WTC11 (cell line): ENCODE measurements around the gene ACAD8. TPM values are rescaled to one million over a fixed set of nuclear protein-coding genes. Genes with fewer than 3 reads are reported as not detected.

Experiments
- KAT7 ChIP-seq: sonication (generic); formaldehyde crosslinking; IDR thresholded peaks from 2 replicates; pipeline ENCODE4 v1.8.1; 2023; ENCODE audit warnings: missing genetic modification reagents, mild to moderate bottlenecking, borderline replicate concordance
- NFATC4 ChIP-seq: fragments of 250-450 bp; sonication (Bioruptor Pico); IDR thresholded peaks from 2 replicates; pipeline ENCODE4 v1.9.0; 2021; ENCODE audit warnings: mild to moderate bottlenecking
- NFYB ChIP-seq: sonication (generic); formaldehyde crosslinking; conservative IDR thresholded peaks from 2 replicates; pipeline ENCODE4 v1.8.0; 2022; ENCODE audit warnings: low read depth, missing genetic modification reagents
- SMAD4 ChIP-seq: sonication (generic); formaldehyde crosslinking; IDR thresholded peaks from 2 replicates; pipeline ENCODE4 v1.8.0; 2022; ENCODE audit warnings: mild to moderate bottlenecking, missing genetic modification reagents
- TEAD4 ChIP-seq: sonication (generic); formaldehyde crosslinking; IDR thresholded peaks from 2 replicates; pipeline ENCODE4 v1.8.0; 2022; ENCODE audit warnings: mild to moderate bottlenecking, missing genetic modification reagents
- ZNF219 ChIP-seq: sonication (generic); formaldehyde crosslinking; IDR thresholded peaks from 2 replicates; pipeline ENCODE4 v1.8.0; 2023; ENCODE audit warnings: missing genetic modification reagents, mild to moderate bottlenecking, borderline replicate concordance
- ZNF232 ChIP-seq: sonication (generic); formaldehyde crosslinking; IDR thresholded peaks from 2 replicates; pipeline ENCODE4 v1.8.0; 2022; ENCODE audit warnings: mild to moderate bottlenecking, missing genetic modification reagents
- total RNA-seq: library from RNA; stranded (reverse); gene quantifications from 3 replicates; pipeline ENCODE4 v1.2.3, GENCODE V29; 2021
- TF ChIP-seq, protein P1 (sequence below): sonication (generic); formaldehyde crosslinking; IDR thresholded peaks from 2 replicates; pipeline ENCODE4 v1.8.0; 2022; ENCODE audit warnings: missing genetic modification reagents
- TF ChIP-seq, protein P2 (sequence below): sonication (generic); formaldehyde crosslinking; IDR thresholded peaks from 2 replicates; pipeline ENCODE4 v1.8.0; 2022; ENCODE audit warnings: mild to moderate bottlenecking, missing genetic modification reagents
- TF ChIP-seq, protein P3 (sequence below): sonication (generic); formaldehyde crosslinking; conservative IDR thresholded peaks from 2 replicates; pipeline ENCODE4 v1.8.1; 2023; ENCODE audit warnings: mild to moderate bottlenecking, low read depth, missing genetic modification reagents, moderate library complexity
- TF ChIP-seq, protein P4 (sequence below): sonication (generic); formaldehyde crosslinking; IDR thresholded peaks from 2 replicates; pipeline ENCODE4 v1.8.0; 2023; ENCODE audit warnings: missing genetic modification reagents, mild to moderate bottlenecking, borderline replicate concordance
- TF ChIP-seq, protein P5 (sequence below): sonication (generic); formaldehyde crosslinking; IDR thresholded peaks from 2 replicates; pipeline ENCODE4 v1.8.1; 2022; ENCODE audit warnings: low read depth, missing genetic modification reagents, borderline replicate concordance
- TF ChIP-seq, protein P6 (sequence below): fragments of 250-450 bp; sonication (Bioruptor Pico); IDR thresholded peaks from 2 replicates; pipeline ENCODE4 v1.9.0; 2021; ENCODE audit warnings: mild to moderate bottlenecking, borderline replicate concordance
- TF ChIP-seq, protein P7 (sequence below): sonication (generic); formaldehyde crosslinking; IDR thresholded peaks from 2 replicates; pipeline ENCODE4 v1.8.0; 2022; ENCODE audit warnings: mild to moderate bottlenecking, missing genetic modification reagents

Gene ACAD8
- total RNA-seq, 1 experiment from 2014 or later, result 55.2 TPM

DNA sequence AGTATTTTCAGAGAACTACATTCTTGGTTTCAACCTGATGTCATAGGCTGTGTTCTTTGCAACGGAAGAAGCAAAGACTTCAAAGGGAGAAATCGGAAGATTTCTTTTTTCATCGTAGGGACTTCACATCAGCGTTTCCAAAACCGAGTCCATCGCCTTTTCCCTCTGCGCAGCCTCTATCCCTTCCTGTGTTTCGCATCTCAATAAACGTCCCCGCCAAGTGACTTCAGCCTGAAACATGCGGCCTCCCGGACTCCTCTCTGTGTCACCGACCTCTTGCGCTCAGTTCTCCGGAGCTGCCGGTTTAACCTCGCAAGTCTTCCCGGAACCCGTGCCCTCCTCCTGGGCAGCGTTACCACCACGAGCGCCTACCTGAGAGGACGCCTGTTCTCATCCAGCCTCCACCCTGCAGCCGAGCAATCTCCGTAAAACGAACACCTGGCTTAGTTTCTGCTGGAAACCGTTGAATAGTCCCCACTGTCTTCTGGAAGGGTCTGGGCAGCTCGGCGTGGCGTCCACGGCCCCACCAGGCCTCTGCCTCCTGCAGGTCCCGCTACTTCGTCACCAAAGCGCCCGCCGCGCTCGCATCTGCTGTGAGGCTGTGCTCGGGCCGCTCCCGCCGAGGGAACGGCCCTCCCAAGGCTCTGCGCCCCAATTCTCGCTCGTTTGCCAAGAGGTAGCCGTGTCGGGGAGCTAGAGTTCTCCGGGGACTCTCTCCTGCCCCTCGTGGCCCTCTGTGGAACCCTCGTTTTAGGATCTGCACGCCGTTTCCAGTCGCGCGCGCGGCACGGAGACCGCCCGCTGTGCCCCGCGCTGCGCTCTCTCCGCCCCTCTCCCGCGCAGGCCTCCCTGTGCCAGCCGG, 22.4 kb downstream of the ACAD8 start, which contains the start of gene GLB1L3 (continued):
- TF ChIP-seq, protein P1, sequence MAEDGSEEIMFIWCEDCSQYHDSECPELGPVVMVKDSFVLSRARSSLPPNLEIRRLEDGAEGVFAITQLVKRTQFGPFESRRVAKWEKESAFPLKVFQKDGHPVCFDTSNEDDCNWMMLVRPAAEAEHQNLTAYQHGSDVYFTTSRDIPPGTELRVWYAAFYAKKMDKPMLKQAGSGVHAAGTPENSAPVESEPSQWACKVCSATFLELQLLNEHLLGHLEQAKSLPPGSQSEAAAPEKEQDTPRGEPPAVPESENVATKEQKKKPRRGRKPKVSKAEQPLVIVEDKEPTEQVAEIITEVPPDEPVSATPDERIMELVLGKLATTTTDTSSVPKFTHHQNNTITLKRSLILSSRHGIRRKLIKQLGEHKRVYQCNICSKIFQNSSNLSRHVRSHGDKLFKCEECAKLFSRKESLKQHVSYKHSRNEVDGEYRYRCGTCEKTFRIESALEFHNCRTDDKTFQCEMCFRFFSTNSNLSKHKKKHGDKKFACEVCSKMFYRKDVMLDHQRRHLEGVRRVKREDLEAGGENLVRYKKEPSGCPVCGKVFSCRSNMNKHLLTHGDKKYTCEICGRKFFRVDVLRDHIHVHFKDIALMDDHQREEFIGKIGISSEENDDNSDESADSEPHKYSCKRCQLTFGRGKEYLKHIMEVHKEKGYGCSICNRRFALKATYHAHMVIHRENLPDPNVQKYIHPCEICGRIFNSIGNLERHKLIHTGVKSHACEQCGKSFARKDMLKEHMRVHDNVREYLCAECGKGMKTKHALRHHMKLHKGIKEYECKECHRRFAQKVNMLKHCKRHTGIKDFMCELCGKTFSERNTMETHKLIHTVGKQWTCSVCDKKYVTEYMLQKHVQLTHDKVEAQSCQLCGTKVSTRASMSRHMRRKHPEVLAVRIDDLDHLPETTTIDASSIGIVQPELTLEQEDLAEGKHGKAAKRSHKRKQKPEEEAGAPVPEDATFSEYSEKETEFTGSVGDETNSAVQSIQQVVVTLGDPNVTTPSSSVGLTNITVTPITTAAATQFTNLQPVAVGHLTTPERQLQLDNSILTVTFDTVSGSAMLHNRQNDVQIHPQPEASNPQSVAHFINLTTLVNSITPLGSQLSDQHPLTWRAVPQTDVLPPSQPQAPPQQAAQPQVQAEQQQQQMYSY (CRISPR knock-in tag), result no peak
- TF ChIP-seq SMAD4 (CRISPR knock-in tag) (no peak), ZNF232 (CRISPR knock-in tag) (no peak; the same call in 1 of the 2 replicates), TEAD4 (no peak), ZNF219 (CRISPR knock-in tag) (no peak), NFYB (CRISPR knock-in tag) (no peak), KAT7 (0 out of 2 replicates have a peak, but pooled peaks have one; percentile 50), NFATC4 (CRISPR knock-in tag) (no peak)
- TF ChIP-seq, protein P2, sequence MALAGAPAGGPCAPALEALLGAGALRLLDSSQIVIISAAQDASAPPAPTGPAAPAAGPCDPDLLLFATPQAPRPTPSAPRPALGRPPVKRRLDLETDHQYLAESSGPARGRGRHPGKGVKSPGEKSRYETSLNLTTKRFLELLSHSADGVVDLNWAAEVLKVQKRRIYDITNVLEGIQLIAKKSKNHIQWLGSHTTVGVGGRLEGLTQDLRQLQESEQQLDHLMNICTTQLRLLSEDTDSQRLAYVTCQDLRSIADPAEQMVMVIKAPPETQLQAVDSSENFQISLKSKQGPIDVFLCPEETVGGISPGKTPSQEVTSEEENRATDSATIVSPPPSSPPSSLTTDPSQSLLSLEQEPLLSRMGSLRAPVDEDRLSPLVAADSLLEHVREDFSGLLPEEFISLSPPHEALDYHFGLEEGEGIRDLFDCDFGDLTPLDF (CRISPR knock-in tag), result no peak
- TF ChIP-seq, protein P3, sequence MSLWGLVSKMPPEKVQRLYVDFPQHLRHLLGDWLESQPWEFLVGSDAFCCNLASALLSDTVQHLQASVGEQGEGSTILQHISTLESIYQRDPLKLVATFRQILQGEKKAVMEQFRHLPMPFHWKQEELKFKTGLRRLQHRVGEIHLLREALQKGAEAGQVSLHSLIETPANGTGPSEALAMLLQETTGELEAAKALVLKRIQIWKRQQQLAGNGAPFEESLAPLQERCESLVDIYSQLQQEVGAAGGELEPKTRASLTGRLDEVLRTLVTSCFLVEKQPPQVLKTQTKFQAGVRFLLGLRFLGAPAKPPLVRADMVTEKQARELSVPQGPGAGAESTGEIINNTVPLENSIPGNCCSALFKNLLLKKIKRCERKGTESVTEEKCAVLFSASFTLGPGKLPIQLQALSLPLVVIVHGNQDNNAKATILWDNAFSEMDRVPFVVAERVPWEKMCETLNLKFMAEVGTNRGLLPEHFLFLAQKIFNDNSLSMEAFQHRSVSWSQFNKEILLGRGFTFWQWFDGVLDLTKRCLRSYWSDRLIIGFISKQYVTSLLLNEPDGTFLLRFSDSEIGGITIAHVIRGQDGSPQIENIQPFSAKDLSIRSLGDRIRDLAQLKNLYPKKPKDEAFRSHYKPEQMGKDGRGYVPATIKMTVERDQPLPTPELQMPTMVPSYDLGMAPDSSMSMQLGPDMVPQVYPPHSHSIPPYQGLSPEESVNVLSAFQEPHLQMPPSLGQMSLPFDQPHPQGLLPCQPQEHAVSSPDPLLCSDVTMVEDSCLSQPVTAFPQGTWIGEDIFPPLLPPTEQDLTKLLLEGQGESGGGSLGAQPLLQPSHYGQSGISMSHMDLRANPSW (CRISPR knock-in tag), result no peak
- TF ChIP-seq, protein P4, sequence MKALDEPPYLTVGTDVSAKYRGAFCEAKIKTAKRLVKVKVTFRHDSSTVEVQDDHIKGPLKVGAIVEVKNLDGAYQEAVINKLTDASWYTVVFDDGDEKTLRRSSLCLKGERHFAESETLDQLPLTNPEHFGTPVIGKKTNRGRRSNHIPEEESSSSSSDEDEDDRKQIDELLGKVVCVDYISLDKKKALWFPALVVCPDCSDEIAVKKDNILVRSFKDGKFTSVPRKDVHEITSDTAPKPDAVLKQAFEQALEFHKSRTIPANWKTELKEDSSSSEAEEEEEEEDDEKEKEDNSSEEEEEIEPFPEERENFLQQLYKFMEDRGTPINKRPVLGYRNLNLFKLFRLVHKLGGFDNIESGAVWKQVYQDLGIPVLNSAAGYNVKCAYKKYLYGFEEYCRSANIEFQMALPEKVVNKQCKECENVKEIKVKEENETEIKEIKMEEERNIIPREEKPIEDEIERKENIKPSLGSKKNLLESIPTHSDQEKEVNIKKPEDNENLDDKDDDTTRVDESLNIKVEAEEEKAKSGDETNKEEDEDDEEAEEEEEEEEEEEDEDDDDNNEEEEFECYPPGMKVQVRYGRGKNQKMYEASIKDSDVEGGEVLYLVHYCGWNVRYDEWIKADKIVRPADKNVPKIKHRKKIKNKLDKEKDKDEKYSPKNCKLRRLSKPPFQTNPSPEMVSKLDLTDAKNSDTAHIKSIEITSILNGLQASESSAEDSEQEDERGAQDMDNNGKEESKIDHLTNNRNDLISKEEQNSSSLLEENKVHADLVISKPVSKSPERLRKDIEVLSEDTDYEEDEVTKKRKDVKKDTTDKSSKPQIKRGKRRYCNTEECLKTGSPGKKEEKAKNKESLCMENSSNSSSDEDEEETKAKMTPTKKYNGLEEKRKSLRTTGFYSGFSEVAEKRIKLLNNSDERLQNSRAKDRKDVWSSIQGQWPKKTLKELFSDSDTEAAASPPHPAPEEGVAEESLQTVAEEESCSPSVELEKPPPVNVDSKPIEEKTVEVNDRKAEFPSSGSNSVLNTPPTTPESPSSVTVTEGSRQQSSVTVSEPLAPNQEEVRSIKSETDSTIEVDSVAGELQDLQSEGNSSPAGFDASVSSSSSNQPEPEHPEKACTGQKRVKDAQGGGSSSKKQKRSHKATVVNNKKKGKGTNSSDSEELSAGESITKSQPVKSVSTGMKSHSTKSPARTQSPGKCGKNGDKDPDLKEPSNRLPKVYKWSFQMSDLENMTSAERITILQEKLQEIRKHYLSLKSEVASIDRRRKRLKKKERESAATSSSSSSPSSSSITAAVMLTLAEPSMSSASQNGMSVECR, result 0 out of 2 replicates have a peak, but pooled peaks have one; percentile 58
- TF ChIP-seq, protein P5, sequence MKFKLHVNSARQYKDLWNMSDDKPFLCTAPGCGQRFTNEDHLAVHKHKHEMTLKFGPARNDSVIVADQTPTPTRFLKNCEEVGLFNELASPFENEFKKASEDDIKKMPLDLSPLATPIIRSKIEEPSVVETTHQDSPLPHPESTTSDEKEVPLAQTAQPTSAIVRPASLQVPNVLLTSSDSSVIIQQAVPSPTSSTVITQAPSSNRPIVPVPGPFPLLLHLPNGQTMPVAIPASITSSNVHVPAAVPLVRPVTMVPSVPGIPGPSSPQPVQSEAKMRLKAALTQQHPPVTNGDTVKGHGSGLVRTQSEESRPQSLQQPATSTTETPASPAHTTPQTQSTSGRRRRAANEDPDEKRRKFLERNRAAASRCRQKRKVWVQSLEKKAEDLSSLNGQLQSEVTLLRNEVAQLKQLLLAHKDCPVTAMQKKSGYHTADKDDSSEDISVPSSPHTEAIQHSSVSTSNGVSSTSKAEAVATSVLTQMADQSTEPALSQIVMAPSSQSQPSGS, result no peak
- TF ChIP-seq, protein P6, sequence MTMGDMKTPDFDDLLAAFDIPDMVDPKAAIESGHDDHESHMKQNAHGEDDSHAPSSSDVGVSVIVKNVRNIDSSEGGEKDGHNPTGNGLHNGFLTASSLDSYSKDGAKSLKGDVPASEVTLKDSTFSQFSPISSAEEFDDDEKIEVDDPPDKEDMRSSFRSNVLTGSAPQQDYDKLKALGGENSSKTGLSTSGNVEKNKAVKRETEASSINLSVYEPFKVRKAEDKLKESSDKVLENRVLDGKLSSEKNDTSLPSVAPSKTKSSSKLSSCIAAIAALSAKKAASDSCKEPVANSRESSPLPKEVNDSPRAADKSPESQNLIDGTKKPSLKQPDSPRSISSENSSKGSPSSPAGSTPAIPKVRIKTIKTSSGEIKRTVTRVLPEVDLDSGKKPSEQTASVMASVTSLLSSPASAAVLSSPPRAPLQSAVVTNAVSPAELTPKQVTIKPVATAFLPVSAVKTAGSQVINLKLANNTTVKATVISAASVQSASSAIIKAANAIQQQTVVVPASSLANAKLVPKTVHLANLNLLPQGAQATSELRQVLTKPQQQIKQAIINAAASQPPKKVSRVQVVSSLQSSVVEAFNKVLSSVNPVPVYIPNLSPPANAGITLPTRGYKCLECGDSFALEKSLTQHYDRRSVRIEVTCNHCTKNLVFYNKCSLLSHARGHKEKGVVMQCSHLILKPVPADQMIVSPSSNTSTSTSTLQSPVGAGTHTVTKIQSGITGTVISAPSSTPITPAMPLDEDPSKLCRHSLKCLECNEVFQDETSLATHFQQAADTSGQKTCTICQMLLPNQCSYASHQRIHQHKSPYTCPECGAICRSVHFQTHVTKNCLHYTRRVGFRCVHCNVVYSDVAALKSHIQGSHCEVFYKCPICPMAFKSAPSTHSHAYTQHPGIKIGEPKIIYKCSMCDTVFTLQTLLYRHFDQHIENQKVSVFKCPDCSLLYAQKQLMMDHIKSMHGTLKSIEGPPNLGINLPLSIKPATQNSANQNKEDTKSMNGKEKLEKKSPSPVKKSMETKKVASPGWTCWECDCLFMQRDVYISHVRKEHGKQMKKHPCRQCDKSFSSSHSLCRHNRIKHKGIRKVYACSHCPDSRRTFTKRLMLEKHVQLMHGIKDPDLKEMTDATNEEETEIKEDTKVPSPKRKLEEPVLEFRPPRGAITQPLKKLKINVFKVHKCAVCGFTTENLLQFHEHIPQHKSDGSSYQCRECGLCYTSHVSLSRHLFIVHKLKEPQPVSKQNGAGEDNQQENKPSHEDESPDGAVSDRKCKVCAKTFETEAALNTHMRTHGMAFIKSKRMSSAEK, result no peak
- TF ChIP-seq, protein P7, sequence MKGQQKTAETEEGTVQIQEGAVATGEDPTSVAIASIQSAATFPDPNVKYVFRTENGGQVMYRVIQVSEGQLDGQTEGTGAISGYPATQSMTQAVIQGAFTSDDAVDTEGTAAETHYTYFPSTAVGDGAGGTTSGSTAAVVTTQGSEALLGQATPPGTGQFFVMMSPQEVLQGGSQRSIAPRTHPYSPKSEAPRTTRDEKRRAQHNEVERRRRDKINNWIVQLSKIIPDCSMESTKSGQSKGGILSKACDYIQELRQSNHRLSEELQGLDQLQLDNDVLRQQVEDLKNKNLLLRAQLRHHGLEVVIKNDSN (CRISPR knock-in tag), result 0 out of 2 replicates have a peak, but pooled peaks have one; percentile 39
